Endothelial cell of umbilical vein (primary cell): ENCODE data around the gene FRMPD1. TPM values are rescaled to one million over a fixed set of nuclear protein-coding genes. Genes with fewer than 3 reads are reported as not detected.

Experiments used
- BruUV-seq: library from RNA; stranded (reverse); fragments of 400-500 nt; replicated peaks from 2 replicates; lab custom pipeline; 2021; lab: Mats Ljungman, UMichigan
- CTCF ChIA-PET: fragments of 300-600, 350-600 bp; sonication (Branson Sonifier 250); formaldehyde crosslinking; loops from one replicate; lab custom pipeline; 2021; ENCODE audit warnings: antibody characterized with exemption, inconsistent platforms; lab: Charles Lee
- POLR2A ChIA-PET: fragments of 300-600, 350-600 bp; sonication (Branson Sonifier 250); formaldehyde crosslinking; loops from one replicate; lab custom pipeline; 2021; ENCODE audit warnings: antibody characterized with exemption, inconsistent platforms; lab: Charles Lee
- DNase-seq: peaks from one replicate; pipeline ENCODE4 v3.0.0-alpha.2; 2011; ENCODE audit warnings: low read depth, low spot score
- FAIRE-seq: peaks from 2 replicates; lab custom pipeline; 2011; peaks lifted over from hg19 to GRCh38; lab: Jason Lieb, UNC
- H2AFZ ChIP-seq: 2 replicates; pipeline ENCODE4 v1.6.0; 2012; ENCODE audit warnings: low read depth, low read length, control low read depth, inconsistent platforms
- H3K27ac ChIP-seq: 2 replicates; pipeline ENCODE4 v1.5.1; 2011; ENCODE audit warnings: low read depth, mild to moderate bottlenecking, control low read depth, low read length, moderate library complexity; ENCODE audit not compliant: insufficient read depth
- H3K27me3 ChIP-seq, 2 experiments: 2 replicates each; pipeline versions ENCODE4 v1.6.0 to v1.6.1; 2011; ENCODE audit warnings: low read length in 2 of 2, mixed read lengths in 1 of 2; ENCODE audit not compliant: control insufficient read depth in 2 of 2, insufficient read depth in 2 of 2
- H3K36me3 ChIP-seq, 2 experiments: 2 replicates in 1 of 2; 3 replicates in 1 of 2; pipeline ENCODE4 v1.5.1; 2011; ENCODE audit warnings: low read length in 2 of 2, mild to moderate bottlenecking in 1 of 2, moderate library complexity in 1 of 2; ENCODE audit not compliant: control insufficient read depth in 2 of 2, insufficient read depth in 2 of 2; ENCODE audit errors: extremely low read depth in 1 of 2
- H3K4me1 ChIP-seq: 3 replicates; pipeline ENCODE4 v1.5.1; 2011; ENCODE audit warnings: mild to moderate bottlenecking, low read length; ENCODE audit not compliant: control insufficient read depth, insufficient read depth; ENCODE audit errors: extremely low read depth
- H3K4me2 ChIP-seq: 2 replicates; pipeline ENCODE4 v1.6.1; 2011; ENCODE audit warnings: low read length, control low read depth, mixed read lengths; ENCODE audit not compliant: insufficient read depth
- H3K4me3 ChIP-seq, 3 experiments: fragments of 200-600 bp in 1 of 3; sonication (generic), shearing (Covaris generic) in 1 of 3; replicated peaks in 1 of 3; 2 replicates each; pipeline ENCODE4 v1.5.1; 2011 to 2016; ENCODE audit warnings: control low read depth in 3 of 3, low read length in 3 of 3, mild to moderate bottlenecking in 2 of 3, inconsistent platforms in 1 of 3, low read depth in 1 of 3, moderate library complexity in 1 of 3; ENCODE audit not compliant: insufficient read depth in 1 of 3
- H3K79me2 ChIP-seq: 2 replicates; pipeline ENCODE4 v1.6.0; 2012; ENCODE audit warnings: low read length, inconsistent platforms; ENCODE audit not compliant: control insufficient read depth, insufficient read depth
- H3K9ac ChIP-seq: replicated peaks from 2 replicates; pipeline ENCODE3; 2011; ENCODE audit warnings: low read length, control low read depth; ENCODE audit not compliant: insufficient read depth; ENCODE audit errors: extremely low read depth
- H3K9me1 ChIP-seq: replicated peaks from 3 replicates; pipeline ENCODE4 v1.6.0; 2011; ENCODE audit warnings: mild to moderate bottlenecking, low read length; ENCODE audit not compliant: control insufficient read depth, insufficient read depth; ENCODE audit errors: extremely low read depth
- H3K9me3 ChIP-seq: replicated peaks from 2 replicates; pipeline ENCODE4 v1.5.1; 2012; ENCODE audit warnings: low read length, inconsistent platforms; ENCODE audit not compliant: control insufficient read depth, insufficient read depth
- H4K20me1 ChIP-seq: replicated peaks from 2 replicates; pipeline ENCODE3; 2011; ENCODE audit warnings: mild to moderate bottlenecking, low read length; ENCODE audit not compliant: control insufficient read depth, insufficient read depth; ENCODE audit errors: extremely low read depth
- CTCF ChIP-seq, 2 donors: IDR thresholded peaks; 1 replicate in 1 of 2; 2 replicates in 1 of 2; pipeline ENCODE4 v1.5.1; 2011; ENCODE audit warnings: low read length in 2 of 2, mild to moderate bottlenecking in 2 of 2, moderate library complexity in 2 of 2, control low read depth in 1 of 2, inconsistent platforms in 1 of 2, low read depth in 1 of 2; ENCODE audit not compliant: insufficient read depth in 1 of 2; ENCODE audit errors: extremely low read depth in 1 of 2
- EZH2 ChIP-seq: IDR thresholded peaks from 2 replicates; pipeline ENCODE4 v1.6.1; 2012; ENCODE audit warnings: borderline replicate concordance, low read depth, mild to moderate bottlenecking, moderate library complexity, low read length, inconsistent platforms; ENCODE audit not compliant: severe bottlenecking
- FOS ChIP-seq: IDR thresholded peaks from 2 replicates; pipeline ENCODE4 v1.6.1; 2011; ENCODE audit warnings: mild to moderate bottlenecking, low read length, moderate library complexity, borderline replicate concordance; ENCODE audit not compliant: insufficient read depth
- GATA2 ChIP-seq: IDR thresholded peaks from 2 replicates; pipeline ENCODE4 v1.7.0; 2011; ENCODE audit warnings: low read depth, mild to moderate bottlenecking, moderate library complexity, mixed read lengths, low read length; ENCODE audit not compliant: insufficient read length, insufficient read depth
- JUN ChIP-seq: IDR thresholded peaks from 2 replicates; pipeline ENCODE4 v1.6.1; 2011; ENCODE audit warnings: borderline replicate concordance, low read depth; ENCODE audit not compliant: insufficient read length, insufficient read depth
- MAX ChIP-seq: IDR thresholded peaks from 2 replicates; pipeline ENCODE4 v1.6.1; 2011; ENCODE audit not compliant: insufficient read depth, insufficient read length
- MYC ChIP-seq: IDR thresholded peaks from one replicate; pipeline ENCODE4 v1.6.1; 2011; ENCODE audit warnings: mild to moderate bottlenecking, low read depth, low read length
- POLR2A ChIP-seq: IDR thresholded peaks from 2 replicates; pipeline ENCODE4 v1.6.1; 2012; ENCODE audit warnings: low read depth, mild to moderate bottlenecking, control low read depth, low read length
- POLR2AphosphoS5 ChIP-seq: IDR thresholded peaks from 2 replicates; pipeline ENCODE4 v1.6.1; 2012; ENCODE audit warnings: low read depth, mild to moderate bottlenecking, control low read depth, low read length, moderate library complexity; ENCODE audit not compliant: insufficient read depth
- dilution Hi-C: fragments of 300-500 bp; cut with MboI; formaldehyde crosslinking; loops from one replicate; pipeline ENCODE4 v1.15.0; 2019; ENCODE audit warnings: low sequenced_read_pairs; ENCODE audit not compliant: extremely low pct_ligation_motif_present
- intact Hi-C: fragments of 100-400 bp; cut with micrococcal nuclease; formaldehyde crosslinking; loops from one replicate; pipeline ENCODE4 v1.10.0; 2022
- polyA plus RNA-seq, 4 experiments: library from polyadenylated mRNA; depleted of rRNA in 3 of 4; stranded (reverse) in 3 of 4; unstranded in 1 of 4; fragments of >200 nt; gene quantifications; 2 replicates each; pipeline versions ENCODE4 v1.2.1 to v1.2.3, GENCODE V29; 2011 to 2012; ENCODE audit warnings: missing spikeins in 1 of 4
- total RNA-seq: library from RNA; stranded (reverse); gene quantifications from 2 replicates; pipeline ENCODE4 v1.2.3, GENCODE V29; 2021

Gene FRMPD1
- total and polyA plus RNA-seq, 2 donors (not counting 3 experiments of a cell fraction or from before 2014, with no cell fraction given), result not detected

GRCh38 chr9:37641331-37641730 lies 9.4 kb upstream of the FRMPD1 start:
- Histone ChIP-seq H4K20me1 (no peaks in the 10 kb centered on the region), H2AFZ (no peak overlapping the region), H3K9me1 (no peaks in the 10 kb centered on the region), H3K4me1 (no peaks in the 10 kb centered on the region), H3K4me2 (no peak overlapping the region), H3K4me3 (no peak overlapping the region), H3K27ac (no peak overlapping the region), H3K36me3 (no peaks in the 10 kb centered on the region), H3K9me3 (no peaks in the 10 kb centered on the region), H3K27me3 (peaks cover 20 to 35% of the 10 kb centered on the region in 2 experiments), H3K9ac (no peak overlapping the region), H3K79me2 (no peaks in the 10 kb centered on the region)
- FAIRE-seq (no peak), DNase-seq (no peak)
- BruUV-seq, result no TSS peak
- intact Hi-C loops (loop anchor here (10.0 kb wide), 1 partner anchor 83 kb away; no protein-coding TSS in a partner anchor), dilution Hi-C loops (no loop called here)
- TF ChIP-seq FOS (no peak), MAX (no peak), POLR2A (no peak), GATA2 (no peak), EZH2 (no peak)
- POLR2A ChIA-PET, result no interaction called here
- CTCF ChIA-PET, result interaction anchor here (1.5 to 2.9 kb wide), 2 partner anchors 14 to 15 kb away, joined by 4 to 8 read pairs; no protein-coding TSS in a partner anchor

GRCh38 chr9:37643214-37643613 lies 7.5 kb upstream of the FRMPD1 start:
- no peak overlapping the region for H3K9ac ChIP-seq
- ChIA-PET POLR2A (no interaction called here), CTCF (no interaction called here)

More at GRCh38 chr9:37643214-37643613, 7.5 kb upstream of the FRMPD1 start:
- BruUV-seq, result no TSS peak
- no peaks in the 10 kb centered on the region for H3K36me3 ChIP-seq
- H3K79me2 ChIP-seq, result no peaks in the 10 kb centered on the region
- intact Hi-C loops, result loop anchor here (10.0 kb wide), 1 partner anchor 82 kb away; no protein-coding TSS in a partner anchor
- H3K27ac ChIP-seq, result no peak overlapping the region
- H3K9me1 ChIP-seq, result no peaks in the 10 kb centered on the region
- TF ChIP-seq GATA2 (no peak), POLR2A (no peak), POLR2AphosphoS5 (no peak), EZH2 (no peak), MAX (no peak), FOS (no peak), CTCF (IDR thresholded peaks at IDR 0.05; ENCODE audit: extremely low read depth in 1 of 2, insufficient read depth in 1 of 2, low read depth in 1 of 2, low read length in 2 of 2) (no peak), JUN (no peak), MYC (no peak)
- H3K27me3 ChIP-seq, result peaks cover 21 to 42% of the 10 kb centered on the region in 2 experiments
- no peak overlapping the region for H3K4me2 ChIP-seq
- no peaks in the 10 kb centered on the region for H4K20me1 ChIP-seq
- no peak overlapping the region for H2AFZ ChIP-seq
- DNase-seq (no peak), FAIRE-seq (no peak)
- no peaks in the 10 kb centered on the region for H3K9me3 ChIP-seq
- no peak overlapping the region for H3K4me3 ChIP-seq
- H3K4me1 ChIP-seq, result no peaks in the 10 kb centered on the region
- dilution Hi-C loops, result no loop called here
